GM21576 (cell line): ENCODE measurements around the gene SMNDC1.
"Not testable (repeated sequence)": the region's sequence is repeated elsewhere in the genome, so short reads cannot be mapped to it uniquely, and the experiment has no call there.

Experiments
- ATAC-seq: cut with Tn5 transposase; IDR thresholded peaks from one replicate; pipeline ENCODE4 v1.9.1; 2021; ENCODE audit warnings: mild to moderate bottlenecking, moderate library complexity; ENCODE audit not compliant: unreplicated experiment

SMNDC1 gene

DNA sequence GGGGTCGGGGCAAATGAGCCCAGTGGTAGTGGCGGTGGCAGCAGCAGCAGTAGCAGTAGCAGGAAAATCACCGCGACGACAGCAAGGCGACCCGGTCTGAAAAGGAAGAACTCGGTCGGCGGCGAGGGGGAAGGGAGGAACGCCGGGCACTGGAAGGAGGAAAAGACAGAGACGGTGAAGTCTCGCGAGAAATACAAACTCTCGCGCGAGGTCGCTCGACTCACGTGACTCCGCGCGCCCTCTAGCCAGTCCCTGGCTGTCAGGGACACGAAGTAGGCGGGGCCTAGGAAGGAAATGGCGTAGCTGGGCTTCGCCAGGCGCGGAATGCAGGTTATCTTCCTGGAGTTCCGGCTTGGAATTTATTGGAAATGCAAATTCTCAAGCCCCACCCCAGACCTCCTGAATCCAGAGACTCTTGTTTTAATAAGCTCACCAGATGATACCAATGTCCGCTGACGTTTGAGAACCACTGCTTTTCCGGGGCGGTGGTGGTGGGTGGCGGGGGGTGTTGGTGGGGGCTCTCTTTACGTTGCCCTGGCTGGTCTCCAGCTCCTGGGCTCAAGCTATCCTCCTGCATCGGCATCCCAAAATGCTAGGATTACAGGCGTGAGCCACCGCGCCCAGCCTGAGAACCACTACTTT is at the start of gene SMNDC1:
Gene SMNDC1 (minus strand): TSS at position 141 of the 642 bp plus-strand sequence. CDS start 1,333 bp downstream, outside the sequence.
- ATAC-seq: peak; percentile 90

DNA sequence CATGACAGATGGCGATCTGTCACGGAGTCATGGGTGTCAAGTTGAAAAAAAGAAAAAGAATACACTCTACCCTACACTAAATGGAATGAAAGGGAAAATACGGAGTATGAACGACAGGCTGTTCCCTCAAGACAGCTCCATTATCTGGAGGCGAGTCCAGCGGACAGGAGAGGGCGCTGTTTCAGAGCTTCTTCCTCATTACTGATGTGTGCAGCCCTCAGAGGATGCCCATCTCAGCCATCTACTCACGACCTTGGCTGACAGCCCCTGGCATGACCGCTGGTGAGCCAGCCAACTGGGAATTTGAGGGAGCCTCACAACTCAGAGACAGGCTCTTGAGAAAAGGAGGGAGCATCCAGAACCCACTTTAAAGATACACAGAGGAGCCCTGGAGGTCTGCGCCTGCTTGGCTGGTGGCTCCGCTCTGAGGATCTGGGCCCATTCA is 49.6 kb upstream of the SMNDC1 start:
- peak; percentile 23 for ATAC-seq

DNA sequence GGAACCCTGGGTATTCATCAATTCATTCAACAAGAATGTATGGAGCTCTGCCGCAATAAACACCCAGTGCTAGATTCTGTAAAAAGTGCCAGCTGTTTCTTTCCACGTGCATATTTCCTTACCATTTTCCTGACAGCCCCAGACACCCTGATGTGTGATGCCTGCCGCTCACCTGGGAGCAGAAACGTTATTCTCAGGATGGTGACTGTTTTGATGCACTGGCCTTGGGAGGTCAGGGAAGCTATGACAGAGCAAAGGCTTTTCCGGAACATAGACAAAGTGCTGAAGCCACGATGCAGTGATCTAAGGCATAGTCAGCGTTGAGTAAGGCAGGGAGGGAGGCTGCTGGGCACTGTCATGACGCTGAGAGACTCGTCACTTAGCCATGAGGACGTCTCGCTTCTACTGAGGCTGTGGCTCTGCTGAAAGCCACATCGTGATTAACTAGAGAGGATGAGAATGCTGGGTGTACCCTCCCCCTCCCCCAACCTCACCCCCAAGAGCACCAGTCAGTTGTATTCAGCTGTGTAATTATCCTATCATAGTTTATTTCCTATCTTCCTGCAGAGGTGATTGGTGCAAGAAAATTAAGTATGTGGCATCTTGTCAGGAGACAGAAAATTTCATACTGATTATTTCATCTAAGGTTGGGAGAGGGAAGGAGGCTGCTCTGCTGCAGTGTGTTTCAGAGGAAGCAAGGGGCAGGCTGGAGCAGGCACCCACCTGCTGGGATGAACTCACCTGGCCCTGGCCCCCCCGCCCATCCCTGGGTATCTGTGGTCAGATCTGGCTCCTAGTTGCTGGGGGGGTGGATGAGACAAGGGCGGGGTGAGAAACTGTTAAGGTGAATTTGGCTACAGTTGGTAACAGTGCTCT is 48.8 kb upstream of the SMNDC1 start:
- no peak for ATAC-seq

DNA sequence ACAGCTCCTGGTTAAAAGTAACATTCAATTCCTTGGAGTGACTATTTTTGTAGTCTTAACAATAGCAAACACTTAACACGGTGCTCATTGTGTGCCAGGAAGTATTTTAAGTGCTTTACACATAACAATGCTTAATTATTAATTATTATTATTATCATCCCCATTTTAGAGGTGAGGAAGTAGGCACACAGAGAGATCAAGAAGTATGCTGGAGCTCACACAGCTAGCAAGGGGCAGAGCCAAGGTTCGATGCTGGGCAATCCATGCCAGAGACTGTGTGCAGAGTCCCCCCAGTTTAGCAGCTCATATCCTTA is 48.2 kb upstream of the SMNDC1 start:
- ATAC-seq: no peak

DNA sequence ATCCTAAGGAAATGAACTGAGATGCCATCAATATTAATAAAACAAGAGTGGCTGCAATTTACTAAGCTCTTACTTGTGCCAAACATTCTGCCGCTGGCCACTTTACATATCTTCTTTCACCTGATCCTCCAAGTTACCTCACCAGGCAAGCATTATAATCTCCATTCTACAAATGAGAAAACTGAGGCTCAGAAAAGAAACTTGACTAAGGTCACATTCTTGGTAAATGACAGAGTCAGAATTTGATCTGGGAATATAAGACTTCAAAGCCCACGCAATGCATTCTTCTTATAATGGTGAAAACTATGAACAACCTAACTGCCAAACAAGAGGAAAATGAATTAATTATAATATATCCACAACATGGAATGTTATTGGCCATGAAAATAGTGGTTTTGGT is 46.1 kb upstream of the SMNDC1 start:
- no peak for ATAC-seq

DNA sequence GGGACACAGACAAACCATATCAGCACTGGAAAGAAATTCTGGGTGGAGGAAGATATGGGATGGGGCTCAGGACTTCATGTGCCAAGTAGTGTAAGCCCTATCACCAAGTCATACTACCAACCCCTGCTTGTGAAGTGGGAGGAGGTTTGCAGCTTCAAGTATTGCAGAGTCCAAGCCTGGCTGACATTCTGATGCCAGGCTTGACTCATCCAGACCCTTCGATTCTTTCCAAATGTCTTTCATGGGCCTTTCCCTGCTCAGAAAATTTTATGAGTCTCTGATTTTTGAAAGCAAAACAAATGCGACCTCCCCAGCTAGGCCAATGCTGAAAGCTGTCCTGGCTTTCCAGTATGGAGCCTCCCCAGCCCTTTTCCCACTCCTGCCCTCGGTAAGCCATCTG is 45.1 kb upstream of the SMNDC1 start:
- no peak for ATAC-seq

DNA sequence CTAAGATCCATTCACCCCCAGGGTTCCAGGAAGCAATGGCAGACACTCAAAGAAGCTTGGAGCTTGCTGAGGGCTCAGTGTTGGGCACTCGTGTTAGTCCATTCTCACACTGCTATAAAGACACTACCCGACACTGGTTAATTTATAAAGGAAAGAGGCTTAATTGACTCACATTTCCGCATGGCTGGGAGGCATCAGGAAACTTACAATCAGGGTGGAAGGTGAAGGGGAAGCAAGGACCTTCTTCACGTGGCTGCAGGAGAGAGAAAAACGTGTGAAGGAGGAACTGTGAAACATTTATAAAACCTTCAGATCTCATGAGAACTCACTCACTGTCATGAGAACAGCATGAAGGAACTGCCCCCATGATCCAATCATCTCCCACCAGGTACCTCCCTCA is 44.7 kb upstream of the SMNDC1 start:
- ATAC-seq: no peak

DNA sequence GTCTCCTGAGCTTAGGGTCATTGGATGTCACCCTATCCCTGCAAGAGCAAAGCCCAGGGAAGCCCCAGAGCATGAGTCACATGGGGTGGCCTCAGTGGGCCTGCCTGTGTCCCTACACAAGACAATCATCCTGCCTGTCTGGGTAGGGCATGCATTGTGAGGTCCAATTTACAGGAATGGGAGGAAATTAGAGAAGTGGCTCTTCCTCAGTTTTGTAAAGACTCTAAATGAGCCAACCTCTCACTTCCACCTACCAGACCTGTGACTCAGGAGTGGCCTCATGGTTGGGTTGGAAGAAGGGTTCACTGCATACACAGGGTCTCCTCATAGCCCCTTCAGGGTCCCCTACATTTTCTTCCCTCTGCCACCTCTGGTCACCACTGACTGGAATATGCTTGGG is 43.6 kb upstream of the SMNDC1 start:
- no peak for ATAC-seq

DNA sequence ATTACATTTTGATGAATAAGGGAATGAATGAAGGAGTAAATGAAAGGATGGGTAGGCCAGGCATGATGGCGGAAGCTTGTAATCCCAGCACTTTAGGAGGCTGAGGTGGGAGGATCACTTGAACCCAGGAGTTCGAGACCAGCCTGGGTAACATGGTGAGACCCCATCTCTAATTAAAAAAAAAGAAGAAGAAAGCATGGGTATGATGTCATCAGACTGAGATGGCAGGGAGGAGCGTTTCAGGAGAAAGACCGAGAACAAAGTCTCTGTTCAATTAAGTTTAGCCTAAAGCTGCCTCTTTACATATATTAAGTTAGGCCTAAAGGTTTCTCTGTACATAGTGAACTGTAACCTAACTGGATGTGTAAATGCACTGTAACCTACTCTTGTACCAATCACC is 42.2 kb upstream of the SMNDC1 start:
- no peak for ATAC-seq

DNA sequence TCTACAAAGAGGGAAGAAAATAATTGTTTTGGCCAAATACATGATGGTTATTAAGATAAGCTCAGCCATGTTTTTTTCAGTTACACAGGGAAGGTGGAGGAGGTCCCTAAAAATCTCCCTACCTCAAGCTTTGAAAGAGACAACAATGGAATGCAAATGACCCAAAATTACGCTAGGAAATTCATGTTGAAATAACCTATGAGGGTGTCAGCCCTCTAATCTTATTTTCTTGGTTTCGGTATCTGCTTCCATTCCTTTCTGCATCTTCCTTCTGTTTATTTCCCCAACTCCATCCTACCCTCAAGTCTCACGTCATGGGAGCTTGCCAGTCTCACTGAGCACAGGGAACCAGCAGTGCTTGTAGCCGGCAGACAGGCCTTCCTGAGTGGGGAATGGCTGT is 40.6 kb upstream of the SMNDC1 start:
- ATAC-seq: no peak

DNA sequence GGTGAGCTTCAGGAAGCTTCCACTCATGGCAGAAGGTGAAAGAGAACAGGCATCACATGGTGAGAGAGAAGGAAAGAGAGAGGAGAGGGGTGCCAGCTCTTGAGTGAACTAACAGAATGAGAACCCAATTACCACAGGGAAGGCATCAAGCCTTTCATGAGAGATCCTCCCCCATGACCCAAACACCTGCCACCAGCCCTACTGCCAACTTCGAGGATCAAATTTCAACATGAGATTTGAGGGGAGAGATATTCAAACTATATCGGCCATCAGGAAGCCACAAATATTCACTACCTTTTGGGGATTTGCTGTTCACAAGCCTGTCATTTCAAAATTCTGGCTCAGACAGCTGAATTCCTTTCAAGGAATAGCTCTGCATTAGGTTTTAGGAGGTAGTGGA is 39.9 kb upstream of the SMNDC1 start:
- no peak for ATAC-seq

DNA sequence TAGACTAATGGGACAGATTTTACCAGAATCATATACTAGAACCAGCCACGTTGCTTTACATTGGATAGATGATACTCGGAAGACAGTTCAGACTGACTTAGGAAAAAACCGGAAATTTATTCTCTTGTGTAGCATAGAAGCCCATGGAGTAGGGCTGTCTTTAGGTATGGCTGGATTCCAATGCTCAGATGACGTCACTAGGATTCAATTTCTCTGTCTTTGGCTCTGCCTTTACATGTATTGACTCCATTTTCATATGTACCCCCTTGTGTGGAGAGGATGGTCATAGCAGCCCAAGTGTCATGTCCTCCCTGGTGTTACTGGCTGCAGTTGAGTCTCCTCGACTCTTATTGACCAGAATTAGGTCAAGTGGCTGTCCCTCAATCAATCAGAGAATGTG is 39.2 kb upstream of the SMNDC1 start:
- ATAC-seq: no peak

DNA sequence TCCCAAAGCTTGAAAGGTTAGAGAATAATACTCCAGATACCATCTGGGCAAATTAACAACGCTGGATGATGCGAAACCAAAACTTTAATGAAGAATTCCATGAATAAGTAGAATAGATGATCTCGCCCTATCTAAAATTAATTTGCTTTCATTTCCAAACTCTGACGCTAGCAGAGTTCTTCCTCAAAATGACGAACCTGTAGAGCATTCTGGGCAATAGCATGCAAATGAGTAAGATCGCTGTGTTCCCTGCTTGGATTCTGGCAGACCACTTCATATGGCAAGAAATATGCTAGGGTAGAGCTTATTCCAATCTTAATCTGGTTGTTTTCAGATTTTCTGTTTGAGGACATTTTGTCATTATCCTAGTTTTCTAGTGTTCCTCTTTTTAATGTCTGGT is 36.1 kb upstream of the SMNDC1 start:
- ATAC-seq: no peak

DNA sequence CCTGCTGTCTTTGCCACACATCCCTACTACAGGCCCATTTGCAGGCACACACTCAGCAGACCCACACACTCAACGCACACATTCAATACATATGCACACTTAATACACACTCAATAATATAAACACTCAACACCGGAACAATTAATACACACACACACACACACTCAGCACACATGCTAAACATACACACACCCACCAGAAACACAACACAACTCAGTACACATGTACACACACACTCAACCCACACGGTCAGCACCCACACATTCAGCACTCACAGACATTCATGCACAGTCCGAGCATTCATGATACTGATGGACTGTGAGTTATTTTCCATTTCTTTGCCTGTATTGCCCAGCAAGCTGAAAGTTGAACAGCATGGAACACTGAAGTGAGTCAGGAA is 35.4 kb upstream of the SMNDC1 start:
- ATAC-seq: no peak

DNA sequence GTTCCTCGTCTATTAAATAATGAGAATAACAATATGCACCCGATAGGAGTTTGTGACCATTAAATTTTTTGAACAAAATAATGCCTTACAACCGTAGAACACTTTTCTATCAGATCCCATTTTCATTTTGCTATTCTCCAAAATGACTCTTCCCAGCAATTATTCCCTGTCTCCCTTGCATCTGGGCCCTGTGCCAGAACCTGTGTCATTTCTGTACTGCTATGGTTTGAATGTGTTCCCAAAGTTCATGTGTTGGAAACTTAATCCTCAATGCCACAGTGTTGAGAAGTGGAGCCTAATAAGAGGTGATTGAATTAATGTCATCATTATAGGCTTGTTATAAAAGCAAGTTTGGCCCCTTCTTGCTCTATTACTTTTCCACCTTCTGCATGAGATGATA is 33.2 kb upstream of the SMNDC1 start:
- ATAC-seq: no peak

DNA sequence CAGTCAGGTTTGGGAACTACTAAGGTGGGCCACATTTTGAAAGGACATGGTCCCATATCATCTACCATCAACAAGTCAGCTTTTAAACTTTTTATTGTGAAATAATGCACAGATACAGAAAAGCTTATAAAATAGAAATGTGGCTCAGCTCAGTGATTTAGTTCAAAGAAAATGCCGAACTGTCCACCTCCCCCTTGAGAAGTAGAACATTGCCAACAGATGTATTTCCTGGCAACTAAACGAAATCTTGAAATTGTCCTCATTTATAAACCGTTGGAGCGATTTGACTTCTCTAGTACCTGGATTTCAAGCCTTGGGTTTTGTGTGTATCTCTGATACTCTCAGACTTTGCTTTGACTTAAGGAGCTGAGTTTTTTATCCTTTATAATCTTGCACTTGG is 32.7 kb upstream of the SMNDC1 start:
- no peak for ATAC-seq

DNA sequence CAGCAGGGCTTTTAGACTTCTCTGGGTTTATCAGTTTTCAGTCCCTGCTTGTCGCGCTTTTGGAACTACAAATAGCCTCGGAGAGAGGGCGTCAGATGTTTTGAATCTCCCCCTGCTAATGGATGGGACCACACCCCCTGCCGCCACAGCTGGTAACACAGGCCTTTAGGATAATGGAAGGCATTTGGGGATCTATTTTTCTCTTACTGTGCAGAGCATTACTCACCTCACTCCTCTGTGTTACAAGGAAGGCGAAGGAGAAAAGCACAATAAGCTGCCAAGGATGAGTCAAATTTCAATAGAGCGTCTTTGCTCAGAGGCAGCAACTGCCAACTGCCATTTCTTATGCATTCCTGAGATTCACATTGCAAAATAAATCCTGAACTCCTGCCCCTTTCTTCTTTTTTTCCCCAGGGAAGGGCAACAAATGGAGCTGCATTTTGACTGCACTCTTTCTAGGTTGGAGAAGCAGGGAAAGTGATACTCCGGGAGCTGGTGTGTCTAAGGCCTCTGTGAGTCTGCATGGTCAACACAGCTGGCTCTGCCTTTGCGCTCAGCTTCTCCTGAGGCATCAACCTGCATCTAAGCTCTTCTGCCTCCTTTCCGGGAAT is 31.5 kb upstream of the SMNDC1 start:
- no peak for ATAC-seq

DNA sequence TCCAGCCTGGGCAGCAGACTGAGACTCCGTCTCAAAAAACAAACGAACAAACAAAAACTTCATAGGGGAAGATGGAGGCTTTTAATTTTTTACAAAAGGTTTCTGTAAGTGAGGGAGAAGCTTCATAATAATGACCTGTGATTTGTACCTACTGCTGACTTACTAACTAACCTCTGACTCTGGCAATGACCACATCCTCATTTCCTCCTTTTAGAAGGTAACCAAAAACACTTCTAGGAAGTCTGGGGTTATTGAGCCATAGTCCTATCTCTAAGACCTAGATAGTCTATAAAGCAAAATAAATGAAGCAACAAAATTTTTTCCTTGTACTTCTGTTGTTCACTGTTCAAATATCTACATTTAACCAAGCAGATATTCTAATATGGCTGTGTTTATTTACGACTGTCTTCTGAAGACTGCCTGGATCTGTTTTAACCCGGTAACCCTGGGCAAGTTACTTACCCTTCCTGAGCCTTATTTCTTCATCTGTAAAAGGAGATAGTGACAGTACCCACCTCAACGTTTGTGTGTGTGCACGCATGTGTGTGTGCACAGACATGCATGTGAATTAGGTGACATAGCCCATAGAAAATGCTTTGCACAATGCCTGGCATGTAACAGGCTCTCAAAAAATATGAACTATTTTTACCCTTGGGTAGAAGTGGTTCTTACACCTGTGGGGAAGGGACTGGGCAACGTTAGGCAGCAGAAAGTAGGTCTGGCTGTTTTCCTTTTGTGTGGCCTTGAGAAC is 30.8 kb upstream of the SMNDC1 start:
- ATAC-seq: no peak

DNA sequence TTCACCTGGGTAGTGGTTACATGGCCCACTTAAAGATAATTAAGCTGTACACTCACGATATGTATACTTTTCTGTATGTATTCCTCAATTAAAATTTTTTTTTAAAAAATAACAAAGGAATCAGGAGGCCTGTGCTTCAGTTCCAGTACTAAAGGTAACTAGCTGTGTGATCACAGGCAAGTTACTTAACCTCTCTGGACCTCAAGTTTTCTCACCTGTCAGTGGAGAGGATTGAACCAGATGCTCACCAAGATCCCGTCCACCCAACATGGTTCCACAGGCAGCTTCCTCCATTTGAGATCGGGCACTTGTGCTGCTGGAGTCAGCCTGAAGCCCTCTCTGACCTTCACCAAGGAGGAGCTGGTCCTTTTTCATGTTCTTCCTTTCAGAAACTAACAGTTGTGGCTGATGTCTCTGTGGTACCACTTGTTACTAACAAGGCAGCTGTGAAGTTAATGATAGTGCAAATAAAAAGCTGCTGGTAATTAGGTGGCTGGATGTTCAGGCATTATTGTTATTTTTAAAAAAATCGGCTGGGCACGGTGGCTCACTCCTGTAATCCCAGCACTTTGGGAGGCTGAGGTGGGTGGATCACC is 29.4 kb upstream of the SMNDC1 start:
- no peak for ATAC-seq

DNA sequence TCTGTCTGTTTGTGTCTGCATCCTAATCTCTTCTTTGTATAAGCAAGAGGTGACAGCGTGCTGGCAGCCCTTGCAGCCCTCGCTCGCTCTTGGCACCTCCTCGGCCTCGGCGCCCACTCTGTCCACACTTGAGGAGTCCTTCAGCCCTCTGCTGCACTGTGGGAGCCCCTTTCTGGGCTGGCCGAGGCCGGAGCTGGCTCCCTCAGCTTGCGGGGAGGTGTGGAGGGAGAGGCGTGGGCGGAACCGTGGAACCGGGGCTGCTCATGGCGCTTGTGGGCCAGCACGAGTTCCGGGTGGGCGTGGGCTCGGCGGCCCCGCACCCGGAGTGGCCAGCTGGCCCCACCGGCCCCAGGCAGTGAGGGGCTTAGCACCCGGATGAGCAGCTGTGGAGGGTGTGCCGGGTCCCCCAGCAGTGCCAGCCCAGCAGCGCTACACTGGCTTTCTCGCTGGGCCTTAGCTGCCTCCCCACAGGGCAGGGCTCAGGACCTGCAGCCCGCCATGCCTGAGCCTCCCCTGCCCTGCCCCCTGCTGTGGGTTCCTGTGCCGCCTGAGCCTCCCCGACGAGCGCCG is 26.6 kb upstream of the SMNDC1 start:
- not testable (repeated sequence) for ATAC-seq

DNA sequence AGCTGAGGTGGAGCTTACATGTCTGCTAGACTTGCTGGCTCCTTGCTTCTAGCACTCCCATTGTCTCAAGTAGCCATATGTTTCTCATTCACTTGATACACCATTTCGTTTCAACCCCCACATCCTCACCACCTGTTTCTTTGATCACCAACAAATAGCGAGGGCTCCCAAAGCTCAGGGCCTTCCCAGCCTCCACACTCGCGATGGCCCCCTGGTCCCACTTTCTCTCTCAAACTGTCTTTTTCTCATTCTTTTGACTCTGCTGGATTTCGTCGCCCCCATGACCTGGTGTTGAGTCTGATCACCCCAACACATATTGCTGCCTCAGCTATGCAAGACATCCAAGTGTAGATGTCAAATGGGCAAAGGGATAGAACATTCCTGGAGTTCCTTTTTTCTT is 26.0 kb upstream of the SMNDC1 start:
- no peak for ATAC-seq
